Keratinocyte (primary cell): ENCODE measurements around the gene ATG4D. TPM values are rescaled to one million over a fixed set of nuclear protein-coding genes. Genes with fewer than 3 reads are reported as not detected.
"Not testable (repeated sequence)": the region's sequence is repeated elsewhere in the genome, so short reads cannot be mapped to it uniquely, and the experiment has no call there.

ENCODE experiments used
- DNase-seq: peaks from one replicate; pipeline ENCODE4 v3.0.0-alpha.2; 2011; ENCODE audit warnings: low read depth, missing footprints, low spot score
- FAIRE-seq: peaks from 2 replicates; lab custom pipeline; 2011; peaks lifted over from hg19 to GRCh38; lab: Jason Lieb, UNC
- H2AFZ ChIP-seq: 2 replicates; pipeline ENCODE4 v1.6.0; 2012; ENCODE audit warnings: low read length, control low read depth, inconsistent platforms; ENCODE audit not compliant: control insufficient read depth
- H3K27ac ChIP-seq: 2 replicates; pipeline ENCODE4 v1.5.1; 2011; ENCODE audit warnings: low read length; ENCODE audit not compliant: control insufficient read depth, insufficient read depth
- H3K27me3 ChIP-seq: 3 replicates; pipeline ENCODE4 v1.6.0; 2011; ENCODE audit warnings: low read length; ENCODE audit not compliant: control insufficient read depth, insufficient read depth; ENCODE audit errors: extremely low read depth
- H3K36me3 ChIP-seq, 2 experiments: 2 replicates in 1 of 2; 3 replicates in 1 of 2; pipeline ENCODE4 v1.5.1; 2011; ENCODE audit warnings: low read length in 2 of 2, mild to moderate bottlenecking in 1 of 2; ENCODE audit not compliant: control insufficient read depth in 2 of 2, insufficient read depth in 2 of 2; ENCODE audit errors: extremely low read depth in 1 of 2
- H3K4me1 ChIP-seq: 3 replicates; pipeline ENCODE4 v1.5.1; 2011; ENCODE audit warnings: low read length; ENCODE audit not compliant: control insufficient read depth, insufficient read depth; ENCODE audit errors: extremely low read depth
- H3K4me2 ChIP-seq: 3 replicates; pipeline ENCODE4 v1.6.0; 2011; ENCODE audit warnings: low read depth, low read length; ENCODE audit not compliant: control insufficient read depth, insufficient read depth; ENCODE audit errors: extremely low read depth
- H3K4me3 ChIP-seq, 3 experiments: fragments of 200-600 bp in 1 of 3; sonication (generic) in 1 of 3; 2 replicates in 2 of 3; 3 replicates in 1 of 3; pipeline ENCODE4 v1.5.1; 2011 to 2016; ENCODE audit warnings: low read length in 3 of 3, mild to moderate bottlenecking in 3 of 3, control low read depth in 2 of 3, inconsistent platforms in 1 of 3, low read depth in 1 of 3, mixed read lengths in 1 of 3, mixed run types in 1 of 3, moderate library complexity in 1 of 3; ENCODE audit not compliant: control insufficient read depth in 2 of 3, insufficient read depth in 2 of 3; ENCODE audit errors: extremely low read depth in 1 of 3
- H3K79me2 ChIP-seq: 2 replicates; pipeline ENCODE4 v1.6.0; 2012; ENCODE audit warnings: low read length; ENCODE audit not compliant: control insufficient read depth, insufficient read depth
- H3K9ac ChIP-seq: 3 replicates; pipeline ENCODE4 v1.6.0; 2011; ENCODE audit warnings: low read length; ENCODE audit not compliant: control insufficient read depth, insufficient read depth; ENCODE audit errors: extremely low read depth
- H3K9me1 ChIP-seq: 3 replicates; pipeline ENCODE4 v1.6.0; 2011; ENCODE audit warnings: low read length; ENCODE audit not compliant: control insufficient read depth, insufficient read depth; ENCODE audit errors: extremely low read depth
- H3K9me3 ChIP-seq: 2 replicates; pipeline ENCODE4 v1.5.1; 2012; ENCODE audit warnings: low read depth, low read length; ENCODE audit not compliant: control insufficient read depth
- H4K20me1 ChIP-seq: 3 replicates; pipeline ENCODE4 v1.6.0; 2011; ENCODE audit warnings: low read length; ENCODE audit not compliant: control insufficient read depth, insufficient read depth; ENCODE audit errors: extremely low read depth
- EZH2 ChIP-seq: IDR thresholded peaks from one replicate; pipeline ENCODE4 v1.6.1; 2012; ENCODE audit warnings: inconsistent platforms, mild to moderate bottlenecking, low read length, moderate library complexity
- dilution Hi-C: fragments of 300-500 bp; cut with MboI; formaldehyde crosslinking; loops from one replicate; pipeline ENCODE4 v1.7.0; 2020; ENCODE audit warnings: low sequenced_read_pairs; ENCODE audit not compliant: extremely low pct_ligation_motif_present
- polyA plus RNA-seq, 5 experiments: library from polyadenylated mRNA; depleted of rRNA in 3 of 5; stranded (reverse) in 3 of 5; stranded (forward) in 1 of 5; unstranded in 1 of 5; fragments of >200 nt; gene quantifications; 1 replicate in 1 of 5; 2 replicates in 3 of 5; 3 replicates in 1 of 5; pipeline versions ENCODE4 v1.2.1 to v1.2.3, GENCODE V29; 2011 to 2012; ENCODE audit warnings: missing spikeins in 2 of 5, low read depth in 1 of 5, low replicate concordance in 1 of 5
- TF ChIP-seq, protein P1 (sequence below), 3 experiments: IDR thresholded peaks in 1 of 3; conservative IDR thresholded peaks in 1 of 3; optimal IDR thresholded peaks in 1 of 3; 2 replicates in 2 of 3; 3 replicates in 1 of 3; pipeline versions ENCODE3 to v1.5.1; 2011; ENCODE audit warnings: low read length in 3 of 3, mild to moderate bottlenecking in 3 of 3, moderate library complexity in 2 of 3, control low read depth in 1 of 3, inconsistent platforms in 1 of 3; ENCODE audit not compliant: insufficient read depth in 2 of 3; ENCODE audit errors: extremely low read depth in 1 of 3

ATG4D gene
- polyA plus RNA-seq, 1 donor (not counting 4 experiments of a cell fraction or from before 2014, with no cell fraction given): 12.6 TPM

DNA sequence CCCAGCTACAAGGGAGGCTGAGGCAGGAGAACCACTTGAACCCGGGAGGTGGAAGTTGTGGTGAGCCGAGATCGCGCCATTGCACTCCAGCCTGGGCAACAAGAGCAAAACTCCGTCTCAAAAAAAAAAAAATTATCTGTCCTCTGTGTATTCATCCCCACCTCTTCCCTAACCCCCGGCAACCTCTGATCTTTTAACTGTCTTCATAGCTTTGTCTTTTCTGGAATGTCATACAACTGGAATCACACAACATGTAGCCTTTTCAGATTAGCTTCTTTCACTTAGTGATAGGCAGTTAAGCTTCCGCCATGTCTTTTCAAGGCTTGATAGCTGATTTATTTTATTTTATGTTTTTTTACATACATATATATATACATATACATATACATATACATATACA, 18.1 kb upstream of the ATG4D start:
- dilution Hi-C loops: no loop called here
- FAIRE-seq: no peak

GRCh38 chr19:10526887-10527286, 16.8 kb upstream of the ATG4D start:
- H3K9ac ChIP-seq, FAIRE-seq, H3K9me1 ChIP-seq, H2AFZ ChIP-seq, H3K27ac ChIP-seq, H3K4me2 ChIP-seq, dilution Hi-C loops, H3K79me2 ChIP-seq, H3K9me3 ChIP-seq, DNase-seq, H3K4me3 ChIP-seq, H3K36me3 ChIP-seq, H3K27me3 ChIP-seq, H4K20me1 ChIP-seq, H3K4me1 ChIP-seq: not testable (repeated sequence)

More for the DNA sequence above, 18.1 kb upstream of the ATG4D start:
- no peak for DNase-seq
- H3K79me2 ChIP-seq: no peaks in the 10 kb centered on the region
- TF ChIP-seq, protein P1, sequence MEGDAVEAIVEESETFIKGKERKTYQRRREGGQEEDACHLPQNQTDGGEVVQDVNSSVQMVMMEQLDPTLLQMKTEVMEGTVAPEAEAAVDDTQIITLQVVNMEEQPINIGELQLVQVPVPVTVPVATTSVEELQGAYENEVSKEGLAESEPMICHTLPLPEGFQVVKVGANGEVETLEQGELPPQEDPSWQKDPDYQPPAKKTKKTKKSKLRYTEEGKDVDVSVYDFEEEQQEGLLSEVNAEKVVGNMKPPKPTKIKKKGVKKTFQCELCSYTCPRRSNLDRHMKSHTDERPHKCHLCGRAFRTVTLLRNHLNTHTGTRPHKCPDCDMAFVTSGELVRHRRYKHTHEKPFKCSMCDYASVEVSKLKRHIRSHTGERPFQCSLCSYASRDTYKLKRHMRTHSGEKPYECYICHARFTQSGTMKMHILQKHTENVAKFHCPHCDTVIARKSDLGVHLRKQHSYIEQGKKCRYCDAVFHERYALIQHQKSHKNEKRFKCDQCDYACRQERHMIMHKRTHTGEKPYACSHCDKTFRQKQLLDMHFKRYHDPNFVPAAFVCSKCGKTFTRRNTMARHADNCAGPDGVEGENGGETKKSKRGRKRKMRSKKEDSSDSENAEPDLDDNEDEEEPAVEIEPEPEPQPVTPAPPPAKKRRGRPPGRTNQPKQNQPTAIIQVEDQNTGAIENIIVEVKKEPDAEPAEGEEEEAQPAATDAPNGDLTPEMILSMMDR (optimal IDR thresholded peaks at IDR 0.05 in 1 of 3, IDR thresholded peaks at IDR 0.05 in 1 of 3, conservative IDR thresholded peaks at IDR 0.05 in 1 of 3; ENCODE audit: extremely low read depth in 1 of 3, insufficient read depth in 2 of 3, low read length in 3 of 3): no peak
- no peak for TF ChIP-seq EZH2
- H3K36me3 ChIP-seq: no peaks in the 10 kb centered on the region
- no peak overlapping the region for H2AFZ ChIP-seq
- H4K20me1 ChIP-seq: no peaks in the 10 kb centered on the region
- H3K9me3 ChIP-seq: no peaks in the 10 kb centered on the region
- H3K27ac ChIP-seq: no peak overlapping the region
- no peaks in the 10 kb centered on the region for H3K27me3 ChIP-seq
- peaks cover 12% of the 10 kb centered on the region for H3K4me1 ChIP-seq
- H3K4me3 ChIP-seq: no peak overlapping the region
- no peak overlapping the region for H3K9ac ChIP-seq
- no peak overlapping the region for H3K4me2 ChIP-seq
- H3K9me1 ChIP-seq: no peaks in the 10 kb centered on the region

- Histone ChIP-seq H2AFZ (no peak overlapping the region), H3K79me2 (no peaks in the 10 kb centered on the region), H3K27me3 (no peaks in the 10 kb centered on the region), H4K20me1 (no peaks in the 10 kb centered on the region), H3K36me3 (no peaks in the 10 kb centered on the region), H3K9me3 (no peaks in the 10 kb centered on the region), H3K9me1 (no peaks in the 10 kb centered on the region), H3K27ac (no peak overlapping the region), H3K4me2 (no peak overlapping the region), H3K4me3 (no peak overlapping the region), H3K4me1 (peaks cover 23% of the 10 kb centered on the region), H3K9ac (no peak overlapping the region)
- FAIRE-seq (no peak), DNase-seq (no peak)
- no peak for TF ChIP-seq EZH2
- TF ChIP-seq, protein P1 (optimal IDR thresholded peaks at IDR 0.05 in 1 of 3, IDR thresholded peaks at IDR 0.05 in 1 of 3, conservative IDR thresholded peaks at IDR 0.05 in 1 of 3; ENCODE audit: extremely low read depth in 1 of 3, insufficient read depth in 2 of 3, low read length in 3 of 3): no peak
- dilution Hi-C loops: no loop called here
Observed at GRCh38 chr19:10532457-10532856, 11.2 kb upstream of the ATG4D start.
